HCT116 (cell line): ENCODE results near the gene MANSC4. TPM values are rescaled to one million over a fixed set of nuclear protein-coding genes. Genes with fewer than 3 reads are reported as not detected.

ENCODE experiments used
- ATAC-seq: fragments of 200-7000 bp; cut with Tn5 transposase; 2 replicates; pipeline ENCODE4 v1.9.1; 2020; ENCODE audit warnings: mild to moderate bottlenecking, moderate library complexity
- BruUV-seq: library from RNA; stranded (reverse); fragments of 400-500 nt; replicated peaks from 2 replicates; lab custom pipeline; 2021; lab: Mats Ljungman, UMichigan
- CTCF ChIA-PET: fragments of 300-600 bp; sonication (Branson Sonifier 250); formaldehyde crosslinking; loops from one replicate; lab custom pipeline; 2021; ENCODE audit warnings: antibody characterized with exemption; lab: Charles Lee
- POLR2A ChIA-PET: fragments of 300-600, 350-600 bp; sonication (Branson Sonifier 250); formaldehyde crosslinking; loops from one replicate; lab custom pipeline; 2021; ENCODE audit warnings: antibody characterized with exemption; lab: Charles Lee
- RAD21 ChIA-PET, 2 experiments: fragments of 300-600 bp; sonication (Branson Sonifier 250); formaldehyde crosslinking; loops; one replicate each; lab custom pipeline; 2023; ENCODE audit warnings: low total read pairs in 2 of 2; ENCODE audit not compliant: uncharacterized antibody in 2 of 2, unreplicated experiment in 2 of 2, low non-redundant PET in 1 of 2; lab: Charles Lee
- DNase-seq: peaks from one replicate; pipeline ENCODE4 v3.0.0-alpha.2; 2010; ENCODE audit warnings: low read depth, low spot score
- H2AFZ ChIP-seq: fragments of 200-600 bp; shearing (Covaris generic), sonication (generic); 2 replicates; pipeline ENCODE4 v1.6.1; 2017; ENCODE audit warnings: low read depth, mixed run types, mixed read lengths, antibody characterized with exemption, low read length; ENCODE audit not compliant: poor library complexity, severe bottlenecking
- H3K27ac ChIP-seq: 2 replicates; pipeline ENCODE4 v1.5.1; 2012; ENCODE audit warnings: low read depth, low read length
- H3K27me3 ChIP-seq: fragments of 200-600 bp; sonication (generic); 2 replicates; pipeline ENCODE4 v1.6.1; 2016; ENCODE audit warnings: mixed run types, low read length, mixed read lengths; ENCODE audit not compliant: insufficient read depth
- H3K36me3 ChIP-seq, 2 experiments: fragments of 200-500 bp in 1 of 2; fragments of 200-600 bp in 1 of 2; sonication (Bioruptor generic) in 1 of 2; sonication (generic) in 1 of 2; 2 replicates each; pipeline versions ENCODE4 v1.5.1 to v1.6.1; 2014 to 2016; ENCODE audit warnings: low read length in 2 of 2, inconsistent platforms in 1 of 2, mixed read lengths in 1 of 2, mixed run types in 1 of 2; ENCODE audit not compliant: insufficient read depth in 2 of 2, control insufficient read depth in 1 of 2
- H3K4me1 ChIP-seq, 2 experiments: fragments of 200-600 bp in 1 of 2; sonication (generic) in 1 of 2; 2 replicates each; pipeline versions ENCODE4 v1.5.1 to v1.6.1; 2012 to 2017; ENCODE audit warnings: low read length in 2 of 2, inconsistent platforms in 1 of 2, mild to moderate bottlenecking in 1 of 2, mixed read lengths in 1 of 2, mixed run types in 1 of 2, moderate library complexity in 1 of 2; ENCODE audit not compliant: insufficient read depth in 2 of 2, control insufficient read depth in 1 of 2
- H3K4me2 ChIP-seq: fragments of 200-600 bp; sonication (generic); 2 replicates; pipeline ENCODE4 v1.6.1; 2017; ENCODE audit warnings: mixed run types, low read length, mixed read lengths
- H3K4me3 ChIP-seq, 2 experiments: fragments of 200-600 bp in 1 of 2; sonication (generic) in 1 of 2; replicated peaks in 1 of 2; 2 replicates each; pipeline ENCODE4 v1.5.1; 2011 to 2016; ENCODE audit warnings: low read length in 2 of 2, control low read depth in 1 of 2, low read depth in 1 of 2, mild to moderate bottlenecking in 1 of 2, mixed read lengths in 1 of 2, mixed run types in 1 of 2
- H3K79me2 ChIP-seq: fragments of 200-600 bp; sonication (generic); 2 replicates; pipeline ENCODE4 v1.6.1; 2017; ENCODE audit warnings: mild to moderate bottlenecking, mixed run types, low read length, moderate library complexity, mixed read lengths; ENCODE audit not compliant: insufficient read depth
- H3K9ac ChIP-seq: fragments of 200-600 bp; sonication (generic); 2 replicates; pipeline ENCODE4 v1.6.1; 2016; ENCODE audit warnings: low read length, mixed read lengths
- H3K9me2 ChIP-seq: fragments of 200-600 bp; sonication (generic), shearing (Covaris generic); 2 replicates; pipeline ENCODE4 v1.6.1; 2017; ENCODE audit warnings: mixed run types, mild to moderate bottlenecking, moderate library complexity; ENCODE audit not compliant: insufficient read depth
- H3K9me3 ChIP-seq, 2 experiments: fragments of 200-500 bp in 1 of 2; fragments of 200-600 bp in 1 of 2; sonication (Bioruptor generic) in 1 of 2; sonication (generic) in 1 of 2; 2 replicates each; pipeline ENCODE4 v1.6.1; 2014 to 2017; ENCODE audit warnings: low read length in 2 of 2, mixed read lengths in 2 of 2, inconsistent platforms in 1 of 2, low read depth in 1 of 2, mild to moderate bottlenecking in 1 of 2, mixed run types in 1 of 2, moderate library complexity in 1 of 2; ENCODE audit not compliant: control insufficient read depth in 1 of 2, insufficient read depth in 1 of 2
- H4K20me1 ChIP-seq: fragments of 200-600 bp; sonication (generic), shearing (Covaris generic); 2 replicates; pipeline ENCODE4 v1.6.1; 2017; ENCODE audit warnings: mixed run types, mild to moderate bottlenecking, moderate library complexity; ENCODE audit not compliant: insufficient read depth
- ATF3 ChIP-seq: IDR thresholded peaks from 2 replicates; pipeline ENCODE4 v1.6.1; 2012
- CEBPB ChIP-seq: IDR thresholded peaks from 2 replicates; pipeline ENCODE4 v1.6.1; 2012; ENCODE audit warnings: low read depth
- CTCF ChIP-seq, 3 experiments: fragments of 200-600 bp in 1 of 3; sonication (generic) in 1 of 3; IDR thresholded peaks in 2 of 3; conservative IDR thresholded peaks in 1 of 3; 2 replicates each; pipeline ENCODE4 v1.5.1; 2012 to 2017; ENCODE audit warnings: low read depth in 2 of 3, low read length in 2 of 3, antibody characterized with exemption in 1 of 3, borderline replicate concordance in 1 of 3, control low read depth in 1 of 3, mild to moderate bottlenecking in 1 of 3, mixed read lengths in 1 of 3, mixed run types in 1 of 3, moderate library complexity in 1 of 3; ENCODE audit not compliant: insufficient read depth in 1 of 3
- EZH2 ChIP-seq: fragments of 200-600 bp; sonication (generic); IDR thresholded peaks from 2 replicates; pipeline ENCODE4 v1.6.1; 2017; ENCODE audit warnings: antibody characterized with exemption, mixed run types
- JUND ChIP-seq: IDR thresholded peaks from 2 replicates; pipeline ENCODE4 v1.6.1; 2012
- POLR2A ChIP-seq: IDR thresholded peaks from 2 replicates; pipeline ENCODE4 v1.7.0; 2011; ENCODE audit warnings: borderline replicate concordance; ENCODE audit not compliant: insufficient read depth, insufficient read length; ENCODE audit errors: extremely low read depth
- SIN3A ChIP-seq: IDR thresholded peaks from 2 replicates; pipeline ENCODE4 v1.6.1; 2012; ENCODE audit warnings: low read depth
- ZNF274 ChIP-seq: fragments of 200-500 bp; sonication (Bioruptor generic); IDR thresholded peaks from 2 replicates; pipeline ENCODE4 v1.6.1; 2014; ENCODE audit warnings: mild to moderate bottlenecking, low read depth, low read length, inconsistent platforms
- intact Hi-C: fragments of 100-400 bp; cut with micrococcal nuclease; formaldehyde crosslinking; loops from 2 replicates; pipeline ENCODE4 v1.10.0; 2022
- total RNA-seq: library from RNA; stranded (reverse); gene quantifications from one replicate; pipeline ENCODE4 v1.2.1, GENCODE V29; 2021; ENCODE audit not compliant: unreplicated experiment

MANSC4 gene
- total RNA-seq, 1 experiment from 2014 or later: not detected

- ATAC-seq: peak; percentile 83
These were observed 47.8 kb downstream of the MANSC4 start for GRCh38 chr12:27732281-27732680.

More at GRCh38 chr12:27732281-27732680, 47.8 kb downstream of the MANSC4 start:
- Histone ChIP-seq H2AFZ (no peak overlapping the region), H3K36me3 (peaks cover 6 to 19% of the 10 kb centered on the region in 2 experiments; a peak in 3 of 4 replicates), H3K27me3 (no peaks in the 10 kb centered on the region), H3K9ac (no peak overlapping the region), H4K20me1 (peaks cover 12% of the 10 kb centered on the region; the same call in 1 of the 2 replicates), H3K27ac (no peak overlapping the region), H3K79me2 (peaks cover 26% of the 10 kb centered on the region), H3K9me3 (no peaks in the 10 kb centered on the region), H3K4me2 (no peak overlapping the region), H3K4me3 (no peak overlapping the region), H3K4me1 (no peaks in the 10 kb centered on the region), H3K9me2 (no peaks in the 10 kb centered on the region)
- ChIA-PET RAD21 (interaction anchor here (0.8 to 1.1 kb wide), 2 partner anchors 90 to 209 kb away, joined by 4 read pairs; no protein-coding TSS in a partner anchor), CTCF (interaction anchor here (0.6 to 2.5 kb wide), 18 partner anchors 9 to 1270 kb away, joined by 3 to 25 read pairs (median 4); no protein-coding TSS in a partner anchor), POLR2A (no interaction called here)
- no peak for TF ChIP-seq EZH2
- TF ChIP-seq CTCF (IDR thresholded peaks at IDR 0.05 in 2 of 3, conservative IDR thresholded peaks at IDR 0.05 in 1 of 3; ENCODE audit: borderline replicate concordance in 1 of 3, insufficient read depth in 1 of 3, low read depth in 2 of 3, low read length in 2 of 3): peak in 2 of 3 experiments; percentile 33 to 43; a peak in 4 of 6 replicates
- no peak for TF ChIP-seq POLR2A
- no peak for TF ChIP-seq ZNF274
- no peak for TF ChIP-seq SIN3A
- TF ChIP-seq ATF3: no peak
- no peak for TF ChIP-seq JUND
- no peak for TF ChIP-seq CEBPB
- no peak for DNase-seq
- intact Hi-C loops: loop anchor here (2.0 kb wide), 1 partner anchor 1141 kb away; no protein-coding TSS in a partner anchor
- BruUV-seq: no TSS peak
